Activated naive CD8-positive, alpha-beta T cell (primary cell): ENCODE measurements around the gene SREBF2.
"Not testable (repeated sequence)": the region's sequence is repeated elsewhere in the genome, so short reads cannot be mapped to it uniquely, and the experiment has no call there.

Source experiments
- H3K27ac Mint-ChIP-seq: one replicate; pipeline ENCODE4 v1.8.0; 2021; ENCODE audit warnings: mixed read lengths
- H3K27me3 Mint-ChIP-seq: one replicate; pipeline ENCODE4 v1.8.0; 2021; ENCODE audit warnings: mixed read lengths
- H3K36me3 Mint-ChIP-seq: one replicate; pipeline ENCODE4 v1.8.0; 2021; ENCODE audit warnings: mixed read lengths
- H3K4me1 Mint-ChIP-seq: one replicate; pipeline ENCODE4 v1.8.0; 2021; ENCODE audit warnings: low read depth, mixed read lengths
- H3K4me3 Mint-ChIP-seq: one replicate; pipeline ENCODE4 v1.8.0; 2021; ENCODE audit warnings: mild to moderate bottlenecking, mixed read lengths
- H3K9me3 Mint-ChIP-seq: one replicate; pipeline ENCODE4 v1.8.0; 2021; ENCODE audit warnings: low read depth, mixed read lengths

SREBF2 gene

DNA sequence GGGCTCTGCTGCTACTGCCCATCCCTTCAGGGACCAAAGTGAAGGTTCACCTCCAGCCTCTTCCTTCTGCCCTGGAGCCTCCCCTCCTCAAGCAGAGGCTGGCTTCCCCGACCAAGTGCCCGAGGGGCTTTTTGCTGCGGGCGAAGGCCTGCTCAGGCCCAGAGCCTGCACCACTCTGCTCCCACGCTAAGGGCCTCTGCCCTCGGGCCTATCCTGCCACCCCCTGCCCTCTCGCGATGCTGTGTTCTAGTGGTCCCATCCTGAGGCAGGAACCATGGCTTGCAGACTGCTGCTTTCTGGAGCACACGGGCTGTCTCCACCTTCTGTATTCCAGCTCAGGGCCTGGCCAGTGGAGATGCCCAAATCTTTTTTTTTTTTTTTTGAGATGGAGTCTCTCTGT, 102.6 kb downstream of the SREBF2 start:
- no peaks in the 10 kb centered on the region for H3K9me3 Mint-ChIP-seq
- no peaks in the 10 kb centered on the region for H3K36me3 Mint-ChIP-seq
- peaks cover 17% of the 10 kb centered on the region for H3K4me1 Mint-ChIP-seq
- H3K27ac Mint-ChIP-seq: peak overlapping the region; percentile 28
- no peaks in the 10 kb centered on the region for H3K27me3 Mint-ChIP-seq
- H3K4me3 Mint-ChIP-seq: no peak overlapping the region

DNA sequence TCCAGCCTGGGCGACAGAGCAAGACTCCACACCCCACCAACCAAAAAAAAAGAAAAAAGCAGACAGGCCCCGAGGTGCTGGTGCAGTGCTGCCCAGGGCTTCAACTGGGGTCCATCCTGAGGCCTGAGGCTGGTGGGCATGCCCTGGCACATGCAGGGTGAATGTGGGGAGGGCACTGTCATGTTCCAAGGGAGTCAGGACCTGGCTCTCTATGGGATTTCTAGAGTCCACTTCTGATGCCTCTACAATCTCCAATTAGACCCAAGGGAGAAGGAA, 103.9 kb downstream of the SREBF2 start:
- Mint-ChIP-seq H3K9me3 (no peaks in the 10 kb centered on the region), H3K4me3 (no peak overlapping the region), H3K4me1 (peaks cover 31% of the 10 kb centered on the region), H3K27ac (no peak overlapping the region), H3K27me3 (no peaks in the 10 kb centered on the region), H3K36me3 (peaks cover under 1% of the 10 kb centered on the region)

DNA sequence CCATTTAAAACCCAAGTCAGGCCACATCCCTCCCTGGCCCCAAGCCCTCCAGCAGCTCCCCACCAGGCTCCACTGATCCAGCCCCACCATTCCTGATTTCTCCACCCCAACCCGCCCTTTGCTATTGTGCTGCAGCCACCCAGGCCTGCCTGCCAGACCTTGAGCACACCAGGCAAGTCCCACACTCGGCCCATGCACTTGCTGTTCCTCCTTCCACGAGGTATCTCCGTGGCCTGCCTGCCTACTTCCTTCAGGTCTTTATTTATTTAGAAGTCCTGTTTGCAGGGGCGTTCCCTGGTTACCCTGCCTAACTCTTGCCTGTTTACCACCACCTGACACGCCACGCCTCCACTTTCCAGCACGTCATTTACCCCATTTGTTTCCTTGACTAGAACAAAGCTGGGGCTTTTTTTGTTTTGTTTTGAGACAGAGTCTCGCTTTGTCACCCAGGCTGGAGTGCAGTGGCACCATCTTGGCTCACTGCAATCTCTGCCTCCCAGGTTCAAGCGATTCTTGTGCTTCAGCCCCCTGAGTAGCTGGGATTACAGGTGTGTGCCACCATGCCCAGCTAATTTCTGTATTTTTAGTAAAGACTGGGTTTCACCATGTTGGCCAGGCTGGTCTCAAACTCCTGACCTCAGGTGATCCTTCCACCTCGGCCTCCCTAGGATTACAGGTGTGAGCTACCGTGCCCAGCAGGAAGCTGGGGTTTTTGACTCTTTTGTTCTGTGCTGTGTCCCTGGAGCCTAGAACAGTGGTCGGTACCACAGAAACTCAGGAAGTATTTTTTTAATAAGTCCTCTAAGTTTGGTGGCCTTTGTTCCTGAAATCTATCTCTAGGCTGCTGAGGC, 107.3 kb downstream of the SREBF2 start:
- Mint-ChIP-seq H3K4me1 (peaks cover 36% of the 10 kb centered on the region), H3K36me3 (peaks cover 5% of the 10 kb centered on the region)

DNA sequence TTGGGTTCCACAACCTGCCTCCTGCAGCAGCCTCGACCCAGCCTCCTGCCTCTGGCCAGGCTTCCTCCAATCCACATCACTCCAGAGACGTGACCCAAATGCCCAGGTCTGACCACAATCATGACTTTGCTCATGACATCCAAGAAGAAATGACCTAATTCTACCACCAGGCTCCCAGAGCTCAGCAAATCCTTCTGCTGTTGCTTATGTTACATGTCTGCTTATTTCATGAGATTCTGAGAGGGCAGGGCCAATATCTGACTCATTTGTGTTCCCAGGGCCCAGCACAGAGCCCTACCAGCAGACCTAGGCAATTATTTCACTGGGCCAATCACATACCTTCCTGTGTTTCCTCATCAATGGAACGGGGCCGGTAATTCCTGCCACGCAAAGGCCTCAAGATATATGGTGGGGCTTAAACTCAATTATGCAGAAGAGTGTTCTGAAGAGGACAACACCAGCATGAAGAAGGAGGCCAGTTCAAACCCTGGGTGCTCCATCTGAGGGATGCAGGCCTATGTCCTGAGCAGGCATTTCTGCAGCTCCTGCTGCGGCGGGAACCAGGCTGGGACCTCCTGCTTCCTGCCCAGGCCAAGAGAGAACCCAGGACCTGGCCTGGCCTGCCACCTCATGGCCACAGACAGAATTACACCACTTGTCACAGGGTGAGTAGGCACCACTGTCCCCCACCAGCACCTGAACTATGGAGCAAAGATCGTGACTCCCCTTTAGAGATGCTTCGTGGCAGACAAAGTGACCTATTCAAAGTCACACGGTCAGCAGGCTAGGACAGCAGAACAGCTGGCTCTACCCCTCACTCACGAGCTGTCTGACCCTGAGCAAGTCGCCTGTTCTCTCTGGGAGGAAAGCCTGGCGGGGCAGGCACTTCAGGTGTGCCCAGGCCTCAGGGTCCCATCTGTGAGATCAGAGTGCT, 108.2 kb downstream of the SREBF2 start:
- Mint-ChIP-seq H3K4me1 (peaks cover 39% of the 10 kb centered on the region), H3K27ac (peak overlapping the region; percentile 100), H3K27me3 (no peaks in the 10 kb centered on the region), H3K9me3 (no peaks in the 10 kb centered on the region), H3K4me3 (peak overlapping the region; percentile 87), H3K36me3 (peaks cover 5% of the 10 kb centered on the region)

More for the DNA sequence above, 107.3 kb downstream of the SREBF2 start:
- peak overlapping the region; percentile 87 for H3K4me3 Mint-ChIP-seq
- peak overlapping the region; percentile 100 for H3K27ac Mint-ChIP-seq
- no peaks in the 10 kb centered on the region for H3K9me3 Mint-ChIP-seq
- H3K27me3 Mint-ChIP-seq: no peaks in the 10 kb centered on the region

DNA sequence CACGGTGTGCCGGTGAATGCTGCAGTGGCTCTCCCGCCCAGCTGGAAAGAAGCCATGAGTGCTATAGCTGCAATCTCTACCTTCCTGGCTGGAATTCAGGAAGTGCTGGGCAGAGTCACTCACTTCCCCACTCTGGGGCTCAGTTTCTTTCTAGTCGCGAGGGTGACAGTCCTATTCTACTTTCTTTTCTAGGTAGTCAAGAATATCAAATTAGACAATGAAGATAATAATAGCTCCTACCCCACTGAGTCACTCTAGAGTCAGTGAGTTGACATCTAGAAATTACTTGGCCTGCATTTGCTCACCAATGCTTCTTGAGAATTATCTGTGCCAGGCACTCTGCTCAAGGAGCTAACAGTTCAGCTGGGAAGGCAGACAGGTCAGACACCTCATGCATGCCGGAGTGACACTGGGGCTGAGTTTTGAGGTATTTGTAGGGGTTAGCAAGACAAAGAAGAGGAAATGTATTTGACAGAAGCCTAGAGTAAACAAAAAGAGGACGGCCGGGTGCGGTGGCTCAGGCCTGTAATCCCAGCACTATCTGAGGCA, 110.8 kb downstream of the SREBF2 start:
- Mint-ChIP-seq H3K4me1 (peaks cover 37% of the 10 kb centered on the region), H3K4me3 (peak overlapping the region; percentile 76), H3K36me3 (peaks cover 5% of the 10 kb centered on the region), H3K27me3 (no peaks in the 10 kb centered on the region), H3K9me3 (no peaks in the 10 kb centered on the region), H3K27ac (peak overlapping the region; percentile 81)

DNA sequence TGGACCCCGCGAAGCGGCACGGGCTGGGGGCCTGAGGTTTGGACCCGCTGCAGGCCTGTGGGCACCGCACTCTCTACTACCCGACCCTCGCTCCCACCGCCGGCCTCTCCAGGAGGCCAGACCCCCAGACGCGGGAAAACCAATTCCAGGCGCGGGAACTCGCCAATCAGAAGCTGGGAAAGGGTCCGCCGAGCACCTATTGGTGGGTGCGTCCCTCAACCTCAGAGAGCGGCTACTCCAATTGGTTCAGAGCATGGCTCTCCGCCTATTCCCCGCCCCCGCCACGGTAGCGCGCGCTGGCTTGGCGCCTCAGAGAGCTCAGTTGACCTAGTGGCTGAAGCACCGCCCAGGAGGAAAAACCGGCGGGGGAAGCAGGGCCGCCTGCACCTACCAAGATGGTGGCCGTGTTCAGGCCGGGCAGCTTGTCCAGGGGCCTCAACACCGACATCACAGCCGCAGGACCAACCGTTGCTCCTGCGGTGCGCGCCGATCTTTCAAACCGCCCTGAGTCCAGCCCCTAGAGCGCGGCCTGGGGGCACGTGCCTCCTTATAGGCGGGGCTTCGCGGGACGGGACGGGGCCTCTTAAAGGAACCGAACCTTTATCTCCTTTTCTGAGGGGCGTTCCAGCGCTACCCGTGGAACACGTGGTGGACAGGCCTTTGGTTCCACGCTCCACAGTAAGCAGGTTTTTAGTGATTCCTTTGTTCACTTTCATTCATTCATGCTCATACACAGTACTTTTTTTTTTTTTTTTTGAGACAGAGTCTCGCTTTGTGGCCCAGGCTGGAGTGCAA, 113.9 kb downstream of the SREBF2 start, which contains the start of gene CENPM:
CENPM (minus strand) TSS at position 524 of the 795 bp plus-strand sequence; CDS start at position 448, 76 bp downstream.
- Mint-ChIP-seq H3K4me1 (peaks cover 8% of the 10 kb centered on the region), H3K4me3 (peak within 1 kb of the TSS; percentile 88), H3K9me3 (no peaks in the 10 kb centered on the region), H3K36me3 (peaks cover 4% of the 10 kb centered on the region), H3K27me3 (no peaks in the 10 kb centered on the region), H3K27ac (peak within 1 kb of the TSS; percentile 75)

DNA sequence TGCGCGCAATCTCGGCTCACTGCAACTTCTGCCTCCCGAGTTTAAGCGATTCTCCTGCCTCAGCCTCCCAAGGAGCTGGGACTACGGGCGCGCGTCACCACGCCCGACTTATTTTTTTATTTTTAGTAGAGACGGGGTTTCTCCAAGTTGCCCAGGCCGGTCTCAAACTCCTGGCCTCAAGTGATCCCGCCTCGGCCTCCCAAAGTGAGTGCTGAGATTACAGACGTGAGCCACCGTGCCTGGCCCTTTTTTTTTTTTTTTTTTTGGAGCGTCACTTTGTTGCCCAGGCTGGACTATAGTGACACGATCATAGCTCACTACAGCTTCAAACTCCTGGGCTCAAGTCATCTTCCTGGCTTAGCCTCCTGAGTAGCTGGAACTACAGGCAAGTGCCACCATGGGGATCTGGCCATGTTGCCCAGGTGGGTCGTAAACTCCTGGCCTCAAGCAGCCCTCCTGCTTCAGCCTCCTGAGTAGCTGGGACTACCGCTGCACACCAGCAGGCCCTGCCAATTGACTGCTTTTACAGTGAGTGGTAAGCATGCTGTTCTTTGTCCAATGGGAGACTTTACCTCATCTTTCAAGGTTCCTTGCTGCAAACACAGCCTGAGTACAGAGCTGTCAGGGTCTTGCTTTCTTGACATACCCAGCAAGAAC, 114.6 kb downstream of the SREBF2 start:
- no peak overlapping the region for H3K27ac Mint-ChIP-seq
- H3K4me3 Mint-ChIP-seq: peak overlapping the region; percentile 88
- H3K4me1 Mint-ChIP-seq: peaks cover 7% of the 10 kb centered on the region
- H3K27me3 Mint-ChIP-seq: no peaks in the 10 kb centered on the region
- no peaks in the 10 kb centered on the region for H3K9me3 Mint-ChIP-seq
- H3K36me3 Mint-ChIP-seq: peaks cover 2% of the 10 kb centered on the region

DNA sequence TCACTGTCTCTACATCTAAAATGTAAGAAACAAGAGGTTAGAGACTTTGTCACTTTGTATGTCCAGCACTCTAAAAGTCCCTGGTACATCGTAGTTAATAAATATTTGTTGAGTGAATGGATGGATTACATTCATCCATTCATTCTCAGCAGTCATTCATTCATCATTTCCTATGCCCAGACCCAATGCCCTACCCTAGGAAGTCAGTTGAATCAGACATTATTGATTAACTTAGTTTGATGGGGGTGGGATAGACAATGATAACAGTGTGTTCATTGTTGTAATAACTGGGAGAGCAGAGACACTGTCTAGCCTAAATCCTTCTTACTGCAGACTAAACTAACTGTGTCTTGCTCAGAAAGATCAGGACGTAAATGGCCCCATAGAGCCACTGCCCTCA, 115.2 kb downstream of the SREBF2 start:
- Mint-ChIP-seq H3K27ac (no peak overlapping the region), H3K4me3 (peak overlapping the region; percentile 88), H3K27me3 (no peaks in the 10 kb centered on the region), H3K4me1 (peaks cover 7% of the 10 kb centered on the region), H3K36me3 (peaks cover 2% of the 10 kb centered on the region), H3K9me3 (no peaks in the 10 kb centered on the region)

DNA sequence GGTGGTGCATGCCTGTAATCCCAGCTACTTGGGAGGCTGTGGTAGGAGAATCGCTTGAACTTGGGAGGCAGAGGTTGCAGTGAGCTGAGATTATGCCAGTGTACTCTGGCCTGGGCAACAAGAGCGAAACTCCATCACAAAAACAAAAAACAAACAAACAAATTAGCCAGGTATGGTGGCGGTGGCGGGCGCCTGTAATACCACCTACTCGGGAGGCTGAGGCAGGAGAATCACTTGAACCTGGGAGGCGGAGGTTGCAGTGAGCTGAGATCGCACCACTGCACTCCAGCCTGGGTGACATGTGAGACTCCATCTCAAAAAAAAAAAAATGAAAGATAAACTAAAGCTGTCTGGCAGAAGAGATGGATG, 116.0 kb downstream of the SREBF2 start:
- H3K4me3 Mint-ChIP-seq, H3K36me3 Mint-ChIP-seq, H3K4me1 Mint-ChIP-seq, H3K27me3 Mint-ChIP-seq, H3K27ac Mint-ChIP-seq, H3K9me3 Mint-ChIP-seq: not testable (repeated sequence)

DNA sequence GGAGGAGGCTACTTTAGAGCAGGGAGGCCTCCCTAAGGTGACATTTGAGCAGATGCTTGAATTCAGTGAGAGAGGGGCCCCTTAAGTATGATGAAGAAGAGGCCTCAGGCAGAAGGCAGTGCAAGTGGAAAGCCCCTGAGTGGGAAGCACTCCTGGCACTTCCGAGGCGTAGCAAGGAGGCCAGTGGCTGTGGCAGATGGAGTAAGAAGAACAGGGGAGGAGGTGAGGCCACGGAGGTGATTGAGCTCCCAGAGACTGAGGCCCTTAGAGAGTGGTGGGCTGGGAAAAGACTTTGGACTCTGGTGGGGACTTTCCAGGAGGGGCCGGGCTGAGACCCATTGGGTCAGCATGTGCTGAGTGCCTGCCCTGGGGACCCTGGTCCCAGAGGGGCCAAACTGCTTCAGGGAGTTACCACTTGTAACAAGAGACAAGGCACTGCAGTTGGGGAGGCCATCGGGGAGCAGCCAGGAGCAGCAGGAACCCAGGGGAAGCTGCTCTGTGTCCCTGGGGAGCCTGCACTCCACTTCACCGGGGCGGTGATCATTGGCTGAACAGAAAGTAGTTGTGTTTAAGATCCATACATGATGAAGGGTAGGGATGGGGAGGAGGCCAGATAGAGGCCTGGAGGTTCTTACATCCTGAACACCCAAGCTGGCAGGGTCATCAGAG, 116.5 kb downstream of the SREBF2 start:
- Mint-ChIP-seq H3K27me3 (no peaks in the 10 kb centered on the region), H3K9me3 (no peaks in the 10 kb centered on the region), H3K27ac (no peak overlapping the region), H3K36me3 (no peaks in the 10 kb centered on the region), H3K4me3 (no peak overlapping the region), H3K4me1 (peaks cover 3% of the 10 kb centered on the region)

DNA sequence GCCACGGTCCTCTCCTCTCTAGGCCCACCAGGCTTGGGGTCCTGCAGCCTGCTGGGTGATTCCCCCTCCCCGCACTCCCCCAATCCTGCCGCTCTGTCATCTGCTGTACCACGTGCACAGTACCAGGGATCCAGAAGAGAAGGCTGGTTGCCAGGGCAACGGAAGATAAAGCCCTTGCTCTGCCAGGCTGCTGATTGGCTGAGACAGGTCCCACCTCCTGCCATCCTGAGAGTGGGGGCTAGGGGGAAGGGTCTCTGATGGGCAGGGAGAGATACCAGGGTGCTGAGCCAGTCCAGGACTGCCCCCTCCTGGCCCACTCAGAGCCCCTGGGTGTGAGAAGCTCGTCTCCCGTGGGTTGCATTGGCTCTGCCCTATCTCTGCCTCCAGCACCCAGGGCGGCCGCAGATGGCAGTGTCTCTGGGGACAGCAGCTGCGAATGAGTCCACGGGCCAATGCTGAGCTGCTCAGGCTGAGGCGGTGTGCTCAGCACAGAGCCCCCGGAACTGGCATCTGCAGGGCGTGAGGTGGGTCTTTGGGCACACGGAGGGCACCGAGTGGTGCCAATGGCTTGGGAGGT, 119.1 kb downstream of the SREBF2 start, which contains the start of gene SMIM45:
SMIM45 (plus strand) TSS at position 253 of the 577 bp plus-strand sequence.
- Mint-ChIP-seq H3K4me3 (no peak within 1 kb of the TSS), H3K9me3 (no peaks in the 10 kb centered on the region), H3K27ac (no peak within 1 kb of the TSS), H3K4me1 (no peaks in the 10 kb centered on the region), H3K27me3 (no peaks in the 10 kb centered on the region), H3K36me3 (no peaks in the 10 kb centered on the region)

DNA sequence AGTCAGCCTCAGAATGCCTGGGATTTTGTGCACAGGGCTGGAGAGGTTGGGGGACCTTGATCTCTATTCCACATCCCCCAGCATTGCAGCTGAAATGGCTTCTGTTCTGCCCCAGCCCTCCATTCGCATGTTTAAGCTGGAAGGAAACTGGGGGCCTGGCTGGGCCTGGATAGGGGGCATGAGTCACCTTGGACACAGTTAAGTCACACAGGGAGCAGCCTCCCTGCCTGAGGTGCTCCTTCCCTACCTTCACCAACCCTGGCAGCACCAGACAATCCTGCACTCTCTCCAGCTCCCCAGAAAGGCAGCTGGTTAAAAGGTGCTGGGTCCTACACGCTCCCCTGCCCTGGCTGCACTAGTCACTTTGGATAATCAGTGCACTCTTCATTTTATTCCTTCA, 119.8 kb downstream of the SREBF2 start:
- H3K9me3 Mint-ChIP-seq: no peaks in the 10 kb centered on the region
- no peak overlapping the region for H3K4me3 Mint-ChIP-seq
- no peaks in the 10 kb centered on the region for H3K27me3 Mint-ChIP-seq
- no peaks in the 10 kb centered on the region for H3K36me3 Mint-ChIP-seq
- H3K4me1 Mint-ChIP-seq: peaks cover 3% of the 10 kb centered on the region
- no peak overlapping the region for H3K27ac Mint-ChIP-seq
